ENCODE data around the gene SH2D7.

DNA sequence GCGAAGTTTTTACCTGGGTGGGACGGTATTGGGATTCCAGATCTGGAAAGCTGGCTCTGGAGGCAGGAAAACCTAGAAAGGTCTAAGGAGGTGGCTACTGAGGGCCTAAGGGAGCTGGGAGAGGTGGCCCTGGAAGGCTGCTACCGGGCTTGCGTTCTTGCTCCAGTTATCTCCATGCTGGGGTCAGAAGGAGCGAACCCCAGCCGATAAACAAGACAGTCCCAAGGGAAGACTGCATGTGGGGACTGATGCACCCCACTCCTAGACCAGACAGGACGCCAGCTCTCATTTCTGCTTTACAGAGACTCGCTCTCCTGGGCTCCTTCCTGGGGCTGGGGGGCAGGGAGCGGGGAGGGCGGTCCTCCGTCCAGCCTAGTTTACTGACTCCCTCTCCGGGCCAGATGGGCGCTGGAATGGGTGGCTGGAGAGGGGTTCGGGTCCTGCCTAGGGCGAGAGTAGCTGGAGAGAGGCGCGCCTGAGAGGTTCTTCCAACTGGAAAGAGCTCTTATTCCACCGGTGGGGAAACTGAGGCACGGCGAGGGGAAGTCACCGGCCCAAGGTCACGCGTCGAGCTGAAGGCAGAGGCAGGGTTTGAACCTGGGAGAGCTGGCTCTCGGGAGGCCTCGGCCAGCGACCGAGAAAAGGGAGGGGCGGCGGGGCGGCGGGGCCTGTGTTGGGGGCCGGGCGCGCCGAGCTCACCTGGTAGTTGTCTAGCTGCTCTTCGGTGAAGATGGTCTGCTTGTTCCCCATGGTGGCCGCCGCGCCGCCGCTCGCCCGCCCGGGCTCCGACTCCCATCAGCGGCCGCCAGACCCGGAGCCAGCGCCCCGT, 38.3 kb downstream of the SH2D7 start:
- TF ChIP-seq, protein P1, sequence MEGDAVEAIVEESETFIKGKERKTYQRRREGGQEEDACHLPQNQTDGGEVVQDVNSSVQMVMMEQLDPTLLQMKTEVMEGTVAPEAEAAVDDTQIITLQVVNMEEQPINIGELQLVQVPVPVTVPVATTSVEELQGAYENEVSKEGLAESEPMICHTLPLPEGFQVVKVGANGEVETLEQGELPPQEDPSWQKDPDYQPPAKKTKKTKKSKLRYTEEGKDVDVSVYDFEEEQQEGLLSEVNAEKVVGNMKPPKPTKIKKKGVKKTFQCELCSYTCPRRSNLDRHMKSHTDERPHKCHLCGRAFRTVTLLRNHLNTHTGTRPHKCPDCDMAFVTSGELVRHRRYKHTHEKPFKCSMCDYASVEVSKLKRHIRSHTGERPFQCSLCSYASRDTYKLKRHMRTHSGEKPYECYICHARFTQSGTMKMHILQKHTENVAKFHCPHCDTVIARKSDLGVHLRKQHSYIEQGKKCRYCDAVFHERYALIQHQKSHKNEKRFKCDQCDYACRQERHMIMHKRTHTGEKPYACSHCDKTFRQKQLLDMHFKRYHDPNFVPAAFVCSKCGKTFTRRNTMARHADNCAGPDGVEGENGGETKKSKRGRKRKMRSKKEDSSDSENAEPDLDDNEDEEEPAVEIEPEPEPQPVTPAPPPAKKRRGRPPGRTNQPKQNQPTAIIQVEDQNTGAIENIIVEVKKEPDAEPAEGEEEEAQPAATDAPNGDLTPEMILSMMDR (IDR thresholded peaks at IDR 0.05) = no peak
- TF ChIP-seq POLR2A (IDR thresholded peaks at IDR 0.05) = no peak
- no peak for TF ChIP-seq POLR2AphosphoS5 (IDR thresholded peaks at IDR 0.05)
